HL-60/S4 treated with phorbol 12-myristate 13-acetate at 8.2 ng/mL for 4 days and 3 days (cell line): Measurements from ENCODE around the gene ATP6V0B.

Experiments used
- in situ Hi-C: fragments of 300-500 bp; cut with MboI; formaldehyde crosslinking; loops from 2 replicates; pipeline ENCODE4 v1.15.0; 2022; ENCODE audit warnings: low sequenced_read_pairs

The ATP6V0B gene

DNA sequence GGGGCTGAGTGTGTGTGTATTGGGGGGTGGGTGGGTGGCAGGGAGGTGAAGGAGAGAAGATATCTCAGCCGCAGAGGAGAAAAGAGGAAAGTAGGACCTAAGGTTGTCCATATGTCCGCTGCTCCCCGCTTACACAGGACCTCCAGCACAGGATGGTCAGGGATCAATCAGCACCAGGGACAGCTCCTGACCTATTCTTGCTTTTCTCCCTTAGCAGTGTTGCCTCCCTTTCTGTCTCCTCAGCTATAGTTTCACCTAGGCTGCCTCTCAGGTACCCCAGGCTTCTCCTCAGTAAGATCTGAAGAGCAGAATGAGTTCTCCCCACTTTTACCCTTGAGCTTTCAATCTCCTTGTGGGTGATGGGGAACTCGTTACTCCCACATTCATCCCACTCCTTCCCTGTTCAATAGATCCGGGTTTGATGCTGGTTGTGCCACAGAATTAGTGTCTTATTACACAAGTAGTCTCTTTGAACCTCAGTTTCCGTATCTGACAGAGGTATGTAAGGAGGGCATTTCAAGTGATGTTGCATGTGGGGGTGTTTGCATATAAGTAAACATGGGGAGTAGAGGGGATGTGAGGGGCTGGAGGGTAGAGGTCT, 6.3 kb upstream of the ATP6V0B start:
- in situ Hi-C loops: no loop called here

GRCh38 chr1:43969416-43969745, 5.4 kb upstream of the ATP6V0B start:
- in situ Hi-C loops: no loop called here

DNA sequence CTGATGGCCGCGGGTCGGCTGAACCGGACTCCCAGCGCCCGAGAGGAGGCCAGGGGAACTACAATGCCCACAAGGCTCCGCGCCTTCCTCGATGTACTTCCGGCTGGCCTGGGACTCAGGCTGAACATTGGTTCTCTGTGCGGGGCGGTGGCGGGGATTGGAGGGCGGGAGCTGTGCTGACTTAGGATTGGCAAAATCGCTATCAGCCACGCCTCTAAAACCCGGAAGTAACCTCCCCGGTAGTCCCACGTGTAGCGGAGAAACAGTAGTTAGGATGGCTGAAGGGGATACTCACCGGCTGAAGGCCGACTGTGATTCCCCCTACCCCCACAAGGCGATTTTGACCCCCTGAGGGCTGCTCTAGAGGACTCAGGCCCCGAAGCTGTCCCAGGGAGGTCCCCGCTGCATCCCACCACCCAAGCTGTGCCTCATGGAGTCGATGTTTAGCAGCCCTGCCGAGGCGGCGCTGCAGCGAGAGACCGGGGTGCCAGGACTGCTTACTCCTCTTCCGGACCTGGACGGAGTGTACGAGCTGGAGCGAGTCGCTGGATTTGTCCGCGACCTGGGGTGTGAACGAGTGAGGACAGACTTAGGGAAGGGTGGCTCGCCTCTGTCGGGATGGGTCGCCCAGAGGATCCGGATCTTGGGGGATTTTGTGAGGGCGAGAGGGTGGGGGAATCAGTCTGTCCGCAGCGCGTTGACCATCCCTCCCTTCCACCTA, 4.9 kb upstream of the ATP6V0B start, which contains the start of gene DPH2:
DPH2 (plus strand) TSS at position 265 of the 721 bp plus-strand sequence; CDS start at position 431, 166 bp downstream.
- in situ Hi-C loops: no loop called here

- in situ Hi-C loops: no loop called here
Measured at GRCh38 chr1:43970502-43970901, 4.3 kb upstream of the ATP6V0B start.

GRCh38 chr1:43970911-43971310, 3.8 kb upstream of the ATP6V0B start:
- in situ Hi-C loops: no loop called here

GRCh38 chr1:43971336-43971980, 3.3 kb upstream of the ATP6V0B start:
- in situ Hi-C loops: no loop called here

- in situ Hi-C loops: no loop called here
Measured at GRCh38 chr1:43973981-43974442, 748 bp upstream of the ATP6V0B start.

DNA sequence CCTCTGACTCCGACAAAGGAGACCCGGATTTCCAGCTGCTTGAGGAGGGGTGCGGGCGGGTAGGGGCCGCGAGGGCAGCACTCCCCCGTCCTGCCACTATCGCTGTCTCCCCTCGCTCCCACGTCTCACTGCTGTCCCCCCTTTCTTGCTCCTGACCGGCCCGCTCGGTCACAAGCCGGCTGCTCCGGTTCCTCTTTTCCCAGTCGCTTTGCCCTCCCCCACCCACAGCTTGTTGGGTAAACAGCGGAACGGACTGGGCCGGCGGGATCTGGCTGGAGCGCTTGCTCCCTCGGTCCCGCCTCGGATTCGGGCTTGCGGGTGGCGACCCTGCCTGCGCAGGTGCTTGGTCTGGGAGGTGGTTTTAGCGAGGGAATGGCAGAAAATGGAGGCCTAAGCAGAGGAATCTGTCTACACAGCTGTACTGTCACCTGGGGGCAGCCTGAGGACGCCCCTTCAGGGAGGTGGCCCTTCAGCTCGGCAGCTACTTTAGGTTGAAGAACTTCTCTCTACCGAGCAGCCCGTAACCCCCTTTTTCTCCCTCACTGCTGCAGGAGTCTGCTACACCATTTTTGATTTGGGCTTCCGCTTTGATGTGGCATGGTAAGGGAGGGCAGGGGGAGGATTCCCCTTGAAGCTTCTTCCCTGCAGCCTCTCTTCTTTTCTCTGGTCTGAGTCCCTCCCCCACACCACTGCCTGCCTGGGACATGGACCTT, 645 bp downstream of the ATP6V0B start:
- in situ Hi-C loops: no loop called here

DNA sequence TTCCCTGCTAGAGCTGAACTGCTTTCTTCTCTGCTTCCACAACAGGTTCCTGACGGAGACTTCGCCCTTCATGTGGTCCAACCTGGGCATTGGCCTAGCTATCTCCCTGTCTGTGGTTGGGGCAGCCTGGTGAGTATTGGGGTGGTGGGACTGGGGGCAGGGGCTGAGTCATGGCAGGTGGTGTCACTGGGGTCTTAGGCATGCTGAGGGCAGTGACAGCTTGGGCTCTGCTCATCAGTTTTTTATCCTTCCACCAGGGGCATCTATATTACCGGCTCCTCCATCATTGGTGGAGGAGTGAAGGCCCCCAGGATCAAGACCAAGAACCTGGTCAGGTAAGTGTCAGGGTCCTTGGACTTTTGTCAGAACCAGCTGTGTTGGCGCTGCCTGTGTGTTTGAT, 1.3 kb downstream of the ATP6V0B start:
- in situ Hi-C loops: no loop called here

GRCh38 chr1:43976890-43977289, 2.1 kb downstream of the ATP6V0B start:
- in situ Hi-C loops: no loop called here

- in situ Hi-C loops: no loop called here
Measured at GRCh38 chr1:43977376-43978263, 2.9 kb downstream of the ATP6V0B start.

- in situ Hi-C loops: no loop called here
Measured at GRCh38 chr1:43978264-43978550, 3.4 kb downstream of the ATP6V0B start.

GRCh38 chr1:43978551-43979260, 3.9 kb downstream of the ATP6V0B start, which contains the start of gene B4GALT2:
TSS of gene B4GALT2 (plus strand) at chr1:43979210. CDS start at chr1:43981161, 1,951 bp downstream.
- in situ Hi-C loops: no loop called here

- in situ Hi-C loops: no loop called here
Measured at GRCh38 chr1:43979261-43979527, 4.4 kb downstream of the ATP6V0B start.

- in situ Hi-C loops: no loop called here
Measured at GRCh38 chr1:43979528-43980254, 4.9 kb downstream of the ATP6V0B start.

GRCh38 chr1:43980255-43981134, 5.7 kb downstream of the ATP6V0B start:
- in situ Hi-C loops: no loop called here

- in situ Hi-C loops: no loop called here
Measured at GRCh38 chr1:43981135-43981491, 6.4 kb downstream of the ATP6V0B start.

- in situ Hi-C loops: no loop called here
Measured at GRCh38 chr1:43981636-43982035, 6.9 kb downstream of the ATP6V0B start.

- in situ Hi-C loops: no loop called here
Measured at GRCh38 chr1:43982241-43982640, 7.5 kb downstream of the ATP6V0B start.
